Gastrocnemius medialis (tissue), 4 donors: ENCODE data around the gene PKP4.

Experiments
- CTCF ChIP-seq, 5 experiments: fragments of 450-650 bp in 3 of 5; fragments of 200-600 bp in 2 of 5; sonication (generic) in 2 of 5; IDR thresholded peaks in 4 of 5; conservative IDR thresholded peaks in 1 of 5; 1 replicate in 4 of 5; 2 replicates in 1 of 5; pipeline ENCODE4 v1.5.1; 2016 to 2019; ENCODE audit warnings: antibody characterized with exemption in 5 of 5, mild to moderate bottlenecking in 3 of 5, moderate library complexity in 3 of 5
- POLR2A ChIP-seq, 2 donors: fragments of 450-650 bp; IDR thresholded peaks; one replicate each; pipeline ENCODE4 v1.6.1; 2017; ENCODE audit warnings: antibody characterized with exemption in 2 of 2, mild to moderate bottlenecking in 2 of 2, moderate library complexity in 2 of 2

GRCh38 chr2:158728422-158728821 is 271.7 kb downstream of the PKP4 start:
- TF ChIP-seq POLR2A (IDR thresholded peaks at IDR 0.05) (no peak), CTCF (IDR thresholded peaks at IDR 0.05 in 4 of 5, conservative IDR thresholded peaks at IDR 0.05 in 1 of 5) (no peak)
